Chondrocyte (in vitro differentiated cells): Measurements from ENCODE around the gene SLC7A7. TPM values are rescaled to one million over a fixed set of nuclear protein-coding genes. Genes with fewer than 3 reads are reported as not detected.

Experiments used
- DNase-seq: peaks from one replicate; pipeline ENCODE4 v3.0.0; 2021; ENCODE audit warnings: mixed read lengths, low spot score
- H3K27ac Mint-ChIP-seq: one replicate; pipeline ENCODE4 v1.8.0; 2021; ENCODE audit warnings: mild to moderate bottlenecking, moderate library complexity, mixed read lengths; ENCODE audit not compliant: unreplicated experiment
- H3K27me3 Mint-ChIP-seq: 2 replicates; pipeline ENCODE4 v1.8.0; 2021; ENCODE audit warnings: low read depth, mixed read lengths
- H3K36me3 Mint-ChIP-seq: 2 replicates; pipeline ENCODE4 v1.8.0; 2021; ENCODE audit warnings: low read depth, mixed read lengths
- H3K4me1 Mint-ChIP-seq: 2 replicates; pipeline ENCODE4 v1.8.0; 2021; ENCODE audit warnings: low read depth, mild to moderate bottlenecking, mixed read lengths
- H3K4me3 Mint-ChIP-seq: one replicate; pipeline ENCODE4 v1.8.0; 2021; ENCODE audit warnings: mild to moderate bottlenecking, moderate library complexity, mixed read lengths; ENCODE audit not compliant: unreplicated experiment
- H3K9me3 Mint-ChIP-seq: 2 replicates; pipeline ENCODE4 v1.8.0; 2021; ENCODE audit warnings: low read depth, mixed read lengths
- total RNA-seq: library from RNA; stranded (reverse); gene quantifications from 3 replicates; pipeline ENCODE4 v1.2.1, GENCODE V29; 2021
- TF ChIP-seq, protein P1 (sequence below): fragments of 200-600 bp; sonication (generic); IDR thresholded peaks from 2 replicates; pipeline ENCODE4 v1.5.0; 2021; ENCODE audit warnings: antibody characterized with exemption, mild to moderate bottlenecking, moderate library complexity

Gene SLC7A7
- total RNA-seq, 1 donor from 2014 or later: 1.5 TPM

DNA sequence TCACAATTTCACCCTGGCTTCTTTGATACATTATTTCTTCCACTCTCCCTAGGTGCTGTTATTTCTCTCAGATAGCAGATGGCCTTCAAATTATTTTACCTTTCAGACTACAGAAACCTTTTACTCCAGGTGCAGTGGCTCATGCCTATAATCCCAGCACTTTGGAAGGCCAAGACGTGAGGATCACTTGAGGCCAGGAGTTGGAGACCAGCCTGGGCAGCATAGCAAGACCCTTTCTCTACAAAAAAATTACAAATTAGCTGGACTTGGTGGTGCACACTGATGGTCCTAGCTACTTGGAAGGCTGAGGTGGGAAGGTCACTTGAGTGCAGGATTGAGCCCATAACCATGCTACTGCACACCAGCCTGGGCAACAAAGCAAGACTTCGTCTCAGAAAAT, 23.1 kb downstream of the SLC7A7 start:
- H3K4me3 Mint-ChIP-seq: no peak overlapping the region
- H3K9me3 Mint-ChIP-seq: no peaks in the 10 kb centered on the region
- no peaks in the 10 kb centered on the region for H3K4me1 Mint-ChIP-seq
- H3K36me3 Mint-ChIP-seq: peaks cover 1% of the 10 kb centered on the region
- TF ChIP-seq, protein P1, sequence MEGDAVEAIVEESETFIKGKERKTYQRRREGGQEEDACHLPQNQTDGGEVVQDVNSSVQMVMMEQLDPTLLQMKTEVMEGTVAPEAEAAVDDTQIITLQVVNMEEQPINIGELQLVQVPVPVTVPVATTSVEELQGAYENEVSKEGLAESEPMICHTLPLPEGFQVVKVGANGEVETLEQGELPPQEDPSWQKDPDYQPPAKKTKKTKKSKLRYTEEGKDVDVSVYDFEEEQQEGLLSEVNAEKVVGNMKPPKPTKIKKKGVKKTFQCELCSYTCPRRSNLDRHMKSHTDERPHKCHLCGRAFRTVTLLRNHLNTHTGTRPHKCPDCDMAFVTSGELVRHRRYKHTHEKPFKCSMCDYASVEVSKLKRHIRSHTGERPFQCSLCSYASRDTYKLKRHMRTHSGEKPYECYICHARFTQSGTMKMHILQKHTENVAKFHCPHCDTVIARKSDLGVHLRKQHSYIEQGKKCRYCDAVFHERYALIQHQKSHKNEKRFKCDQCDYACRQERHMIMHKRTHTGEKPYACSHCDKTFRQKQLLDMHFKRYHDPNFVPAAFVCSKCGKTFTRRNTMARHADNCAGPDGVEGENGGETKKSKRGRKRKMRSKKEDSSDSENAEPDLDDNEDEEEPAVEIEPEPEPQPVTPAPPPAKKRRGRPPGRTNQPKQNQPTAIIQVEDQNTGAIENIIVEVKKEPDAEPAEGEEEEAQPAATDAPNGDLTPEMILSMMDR: no peak
- DNase-seq: no peak
- peaks cover 7% of the 10 kb centered on the region for H3K27me3 Mint-ChIP-seq
- no peak overlapping the region for H3K27ac Mint-ChIP-seq

DNA sequence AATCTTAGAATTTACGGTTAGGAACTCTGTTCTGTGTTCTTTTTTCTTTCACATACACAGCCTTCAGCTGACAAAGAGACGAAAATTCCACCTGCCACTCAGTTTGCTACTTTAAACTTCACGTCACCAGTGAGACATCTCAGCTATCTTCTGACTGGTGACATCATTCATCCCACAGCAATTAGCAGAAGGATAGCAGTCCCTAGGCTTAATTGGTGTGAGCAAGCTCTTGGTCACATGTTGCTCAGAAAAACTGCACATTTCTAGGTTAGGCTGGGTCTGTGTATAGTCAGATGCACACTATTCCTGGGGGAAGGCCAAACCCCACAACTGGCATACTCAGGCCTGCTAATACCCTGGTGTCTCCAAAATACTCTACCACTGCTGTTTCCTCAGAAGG, 23.9 kb downstream of the SLC7A7 start:
- DNase-seq: no peak
- Mint-ChIP-seq H3K36me3 (peaks cover 1% of the 10 kb centered on the region), H3K4me1 (no peaks in the 10 kb centered on the region), H3K4me3 (no peak overlapping the region), H3K27me3 (peaks cover 2% of the 10 kb centered on the region), H3K9me3 (no peaks in the 10 kb centered on the region), H3K27ac (no peak overlapping the region)
- TF ChIP-seq, protein P1: no peak

DNA sequence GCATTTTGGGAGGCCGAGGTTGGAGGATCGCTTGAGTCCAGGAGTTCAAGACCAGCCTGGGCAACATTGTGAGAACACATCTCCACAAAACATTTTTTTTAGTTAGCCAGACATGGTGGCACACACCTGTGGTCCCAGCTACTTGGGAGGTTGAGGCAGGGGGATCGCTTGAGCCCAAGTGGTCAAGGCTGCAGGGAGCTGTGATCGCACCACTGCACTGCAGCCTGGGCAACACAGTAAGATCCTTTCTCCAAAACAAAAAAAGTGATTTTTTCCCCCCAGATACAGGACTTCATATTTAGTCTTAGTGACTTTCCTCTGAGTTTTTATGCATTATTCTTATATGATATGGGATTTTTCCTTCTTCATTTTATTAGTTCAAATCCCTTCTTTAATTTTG, 28.6 kb downstream of the SLC7A7 start:
- Mint-ChIP-seq H3K4me3 (no peak overlapping the region), H3K27me3 (no peaks in the 10 kb centered on the region), H3K27ac (no peak overlapping the region), H3K4me1 (peaks cover under 1% of the 10 kb centered on the region), H3K9me3 (no peaks in the 10 kb centered on the region), H3K36me3 (no peaks in the 10 kb centered on the region)
- TF ChIP-seq, protein P1: no peak
- no peak for DNase-seq

DNA sequence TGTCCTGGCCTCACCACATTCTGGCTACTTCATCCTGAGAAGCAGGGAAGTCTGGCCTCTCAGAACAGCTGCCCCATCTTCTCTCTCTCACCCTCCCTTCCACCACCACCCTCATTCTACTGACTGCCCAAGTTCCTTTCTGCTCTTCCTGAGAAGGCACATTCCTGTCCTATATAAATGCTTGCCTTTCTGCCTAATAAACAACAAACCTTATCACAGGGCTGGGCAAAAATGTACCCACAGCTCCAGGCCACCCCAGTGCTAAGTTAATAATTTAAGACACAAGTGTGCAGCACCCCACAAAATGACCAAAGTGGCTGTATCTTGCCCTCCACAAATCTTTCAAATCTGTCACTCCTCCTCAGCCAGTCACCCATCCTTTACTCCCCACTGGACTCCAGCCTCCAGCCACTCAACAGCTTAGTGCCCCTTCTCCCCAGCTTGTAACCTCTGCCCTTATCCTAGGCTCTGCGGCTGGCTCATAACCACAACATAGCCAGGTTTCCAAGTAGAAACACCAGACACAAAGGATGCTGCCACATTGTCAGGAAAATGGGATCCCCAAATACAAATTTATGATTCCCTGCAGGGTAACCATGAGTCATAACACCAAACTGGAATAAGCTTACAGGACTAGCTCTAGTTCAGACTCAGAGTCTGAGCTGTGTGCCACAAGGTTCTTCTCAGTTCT, 33.8 kb downstream of the SLC7A7 start:
- Mint-ChIP-seq H3K4me1 (peaks cover 11% of the 10 kb centered on the region), H3K27ac (peak overlapping the region; percentile 46), H3K4me3 (no peak overlapping the region), H3K9me3 (no peaks in the 10 kb centered on the region), H3K27me3 (no peaks in the 10 kb centered on the region), H3K36me3 (no peaks in the 10 kb centered on the region)
- TF ChIP-seq, protein P1: no peak
- no peak for DNase-seq

DNA sequence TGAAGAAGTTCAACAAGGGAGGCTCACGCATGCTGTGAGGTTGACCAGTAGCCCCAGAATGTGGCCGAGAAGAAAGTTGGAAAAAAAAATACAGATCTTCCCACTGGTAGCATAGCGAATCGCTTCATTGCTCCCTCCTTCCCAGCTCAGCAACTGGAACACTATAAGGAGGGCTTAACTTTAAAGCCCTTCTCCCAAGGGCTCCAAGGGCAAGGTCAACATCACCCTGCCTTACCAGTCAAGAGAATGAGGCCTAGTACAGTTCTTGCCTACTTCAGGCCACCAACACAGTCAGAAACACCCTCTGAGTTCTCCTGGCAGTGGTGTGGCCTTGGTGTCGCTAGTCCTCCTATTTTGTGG, 34.3 kb downstream of the SLC7A7 start:
- DNase-seq: no peak
- Mint-ChIP-seq H3K27ac (peak overlapping the region; percentile 46), H3K27me3 (no peaks in the 10 kb centered on the region), H3K4me1 (peaks cover 11% of the 10 kb centered on the region), H3K36me3 (no peaks in the 10 kb centered on the region), H3K4me3 (no peak overlapping the region), H3K9me3 (no peaks in the 10 kb centered on the region)
- TF ChIP-seq, protein P1: no peak
